Mucosa of rectum (tissue), 2 donors: ENCODE data around the gene METTL4.

ENCODE experiments used
- H3K27ac ChIP-seq, 2 donors: one replicate each; pipeline ENCODE4 v1.7.0; 2013; ENCODE audit warnings: inconsistent platforms in 2 of 2, low read depth in 2 of 2, low read length in 2 of 2
- H3K27me3 ChIP-seq, 2 donors: one replicate each; pipeline ENCODE4 v1.7.0; 2013; ENCODE audit warnings: low read length in 2 of 2; ENCODE audit not compliant: control insufficient read depth in 2 of 2, insufficient read depth in 2 of 2
- H3K36me3 ChIP-seq, 2 donors: one replicate each; pipeline ENCODE4 v1.7.0; 2013; ENCODE audit warnings: low read length in 2 of 2; ENCODE audit not compliant: control insufficient read depth in 2 of 2, insufficient read depth in 2 of 2
- H3K4me1 ChIP-seq, 2 donors: one replicate each; pipeline ENCODE4 v1.7.0; 2013; ENCODE audit warnings: low read length in 2 of 2, mild to moderate bottlenecking in 1 of 2; ENCODE audit not compliant: control insufficient read depth in 2 of 2, insufficient read depth in 2 of 2
- H3K4me3 ChIP-seq, 2 donors: one replicate each; pipeline ENCODE4 v1.7.0; 2013; ENCODE audit warnings: low read length in 2 of 2
- H3K9ac ChIP-seq, 2 donors: one replicate each; pipeline ENCODE4 v1.7.0; 2013; ENCODE audit warnings: low read length in 2 of 2, low read depth in 1 of 2, mild to moderate bottlenecking in 1 of 2
- H3K9me3 ChIP-seq, 2 donors: one replicate each; pipeline ENCODE4 v1.7.0; 2013; ENCODE audit warnings: low read length in 2 of 2; ENCODE audit not compliant: control insufficient read depth in 2 of 2
- donor health status: healthy.
- donor health status: Normal muscosa, but diverticular disease.

METTL4 gene

GRCh38 chr18:2511451-2511850, 59.9 kb downstream of the METTL4 start:
- Histone ChIP-seq H3K36me3 (no peaks in the 10 kb centered on the region), H3K4me3 (no peak overlapping the region), H3K9me3 (no peaks in the 10 kb centered on the region), H3K4me1 (no peaks in the 10 kb centered on the region), H3K27ac (no peak overlapping the region), H3K9ac (no peak overlapping the region), H3K27me3 (no peaks in the 10 kb centered on the region)

- no peak overlapping the region for H3K27ac ChIP-seq
- H3K36me3 ChIP-seq, result no peaks in the 10 kb centered on the region
Observed at GRCh38 chr18:2510416-2510815, 60.9 kb downstream of the METTL4 start.

GRCh38 chr18:2508678-2509077, 62.6 kb downstream of the METTL4 start:
- Histone ChIP-seq H3K4me1 (no peaks in the 10 kb centered on the region), H3K9ac (no peak overlapping the region), H3K9me3 (no peaks in the 10 kb centered on the region), H3K27ac (no peak overlapping the region), H3K4me3 (no peak overlapping the region), H3K27me3 (no peaks in the 10 kb centered on the region), H3K36me3 (no peaks in the 10 kb centered on the region)

More at GRCh38 chr18:2510416-2510815, 60.9 kb downstream of the METTL4 start:
- H3K4me3 ChIP-seq, result no peak overlapping the region
- no peaks in the 10 kb centered on the region for H3K4me1 ChIP-seq
- no peak overlapping the region for H3K9ac ChIP-seq
- no peaks in the 10 kb centered on the region for H3K9me3 ChIP-seq
- no peaks in the 10 kb centered on the region for H3K27me3 ChIP-seq

GRCh38 chr18:2508155-2508554, 63.1 kb downstream of the METTL4 start:
- Histone ChIP-seq H3K4me3 (no peak overlapping the region), H3K27ac (no peak overlapping the region), H3K36me3 (no peaks in the 10 kb centered on the region), H3K4me1 (no peaks in the 10 kb centered on the region), H3K9ac (no peak overlapping the region), H3K27me3 (no peaks in the 10 kb centered on the region), H3K9me3 (no peaks in the 10 kb centered on the region)

GRCh38 chr18:2504642-2505041, 66.7 kb downstream of the METTL4 start:
- H3K9me3 ChIP-seq, result no peaks in the 10 kb centered on the region

GRCh38 chr18:2502880-2503279, 68.4 kb downstream of the METTL4 start:
- no peaks in the 10 kb centered on the region for H3K36me3 ChIP-seq
- H3K27ac ChIP-seq, result no peak overlapping the region
- H3K4me3 ChIP-seq, result no peak overlapping the region
- H3K9me3 ChIP-seq, result no peaks in the 10 kb centered on the region
- H3K4me1 ChIP-seq, result no peaks in the 10 kb centered on the region
- H3K9ac ChIP-seq, result no peak overlapping the region
- H3K27me3 ChIP-seq, result no peaks in the 10 kb centered on the region

More at GRCh38 chr18:2504642-2505041, 66.7 kb downstream of the METTL4 start:
- Histone ChIP-seq H3K27me3 (no peaks in the 10 kb centered on the region), H3K4me1 (no peaks in the 10 kb centered on the region), H3K36me3 (no peaks in the 10 kb centered on the region), H3K9ac (no peak overlapping the region), H3K4me3 (no peak overlapping the region), H3K27ac (no peak overlapping the region)

- H3K36me3 ChIP-seq, result no peaks in the 10 kb centered on the region
Observed at GRCh38 chr18:2502394-2502793, 68.9 kb downstream of the METTL4 start.

GRCh38 chr18:2497797-2498196, 73.5 kb downstream of the METTL4 start:
- H3K36me3 ChIP-seq, result no peaks in the 10 kb centered on the region
- H3K4me3 ChIP-seq, result no peak overlapping the region
- no peaks in the 10 kb centered on the region for H3K4me1 ChIP-seq
- no peaks in the 10 kb centered on the region for H3K9me3 ChIP-seq
- no peak overlapping the region for H3K9ac ChIP-seq
- no peaks in the 10 kb centered on the region for H3K27me3 ChIP-seq
- H3K27ac ChIP-seq, result no peak overlapping the region

More at GRCh38 chr18:2502394-2502793, 68.9 kb downstream of the METTL4 start:
- no peak overlapping the region for H3K27ac ChIP-seq
- H3K27me3 ChIP-seq, result no peaks in the 10 kb centered on the region
- no peaks in the 10 kb centered on the region for H3K4me1 ChIP-seq
- H3K4me3 ChIP-seq, result no peak overlapping the region
- H3K9ac ChIP-seq, result no peak overlapping the region
- H3K9me3 ChIP-seq, result no peaks in the 10 kb centered on the region

GRCh38 chr18:2495381-2495780, 75.9 kb downstream of the METTL4 start:
- Histone ChIP-seq H3K9ac (no peak overlapping the region), H3K9me3 (no peaks in the 10 kb centered on the region), H3K27ac (no peak overlapping the region), H3K27me3 (no peaks in the 10 kb centered on the region), H3K4me3 (no peak overlapping the region), H3K4me1 (no peaks in the 10 kb centered on the region), H3K36me3 (no peaks in the 10 kb centered on the region)

GRCh38 chr18:2494921-2495320, 76.4 kb downstream of the METTL4 start:
- H3K4me1 ChIP-seq, result no peaks in the 10 kb centered on the region
- no peak overlapping the region for H3K9ac ChIP-seq
- no peaks in the 10 kb centered on the region for H3K36me3 ChIP-seq
- no peaks in the 10 kb centered on the region for H3K9me3 ChIP-seq
- no peak overlapping the region for H3K27ac ChIP-seq
- H3K4me3 ChIP-seq, result no peak overlapping the region
- H3K27me3 ChIP-seq, result no peaks in the 10 kb centered on the region
